Activated CD4-positive, alpha-beta T cell treated with anti-CD3 and anti-CD28 coated beads, Interleukin-2, amount 50 U/mL, for 4 hours (primary cell): ENCODE data around the gene AHSG.
A peak's percentile ranks its signal among the peaks of the same experiment; 100 is the strongest.

ENCODE experiments used
- DNase-seq, 2 experiments: peaks; one replicate each; pipeline ENCODE4 v3.0.0-alpha.2; 2020

AHSG gene

DNA sequence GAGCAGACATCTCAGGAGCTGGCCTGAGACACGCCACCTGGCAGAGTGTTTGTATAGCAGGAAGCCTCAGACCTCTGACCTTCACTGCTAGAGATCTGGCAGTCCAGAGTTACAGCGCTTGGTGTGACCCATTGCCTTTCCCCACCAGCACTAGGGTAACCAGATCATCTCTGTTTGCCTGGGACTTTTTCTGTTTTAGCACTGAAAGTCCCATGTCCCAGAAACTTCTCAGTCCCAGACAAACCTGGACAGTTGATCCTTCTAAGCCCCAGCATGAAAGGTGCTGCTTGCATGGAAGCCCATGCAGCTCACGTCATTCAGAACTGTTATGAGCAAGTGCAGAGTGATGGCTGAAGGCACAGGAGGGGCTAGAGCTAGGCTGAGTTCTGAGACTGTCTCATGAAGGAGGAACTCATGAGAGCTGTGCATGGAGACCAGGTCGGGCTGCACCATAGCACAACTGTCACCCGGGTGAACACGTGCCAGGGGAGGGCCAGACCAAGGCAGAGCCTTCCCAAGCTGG, 18.2 kb upstream of the AHSG start:
- DNase-seq: no peak

DNA sequence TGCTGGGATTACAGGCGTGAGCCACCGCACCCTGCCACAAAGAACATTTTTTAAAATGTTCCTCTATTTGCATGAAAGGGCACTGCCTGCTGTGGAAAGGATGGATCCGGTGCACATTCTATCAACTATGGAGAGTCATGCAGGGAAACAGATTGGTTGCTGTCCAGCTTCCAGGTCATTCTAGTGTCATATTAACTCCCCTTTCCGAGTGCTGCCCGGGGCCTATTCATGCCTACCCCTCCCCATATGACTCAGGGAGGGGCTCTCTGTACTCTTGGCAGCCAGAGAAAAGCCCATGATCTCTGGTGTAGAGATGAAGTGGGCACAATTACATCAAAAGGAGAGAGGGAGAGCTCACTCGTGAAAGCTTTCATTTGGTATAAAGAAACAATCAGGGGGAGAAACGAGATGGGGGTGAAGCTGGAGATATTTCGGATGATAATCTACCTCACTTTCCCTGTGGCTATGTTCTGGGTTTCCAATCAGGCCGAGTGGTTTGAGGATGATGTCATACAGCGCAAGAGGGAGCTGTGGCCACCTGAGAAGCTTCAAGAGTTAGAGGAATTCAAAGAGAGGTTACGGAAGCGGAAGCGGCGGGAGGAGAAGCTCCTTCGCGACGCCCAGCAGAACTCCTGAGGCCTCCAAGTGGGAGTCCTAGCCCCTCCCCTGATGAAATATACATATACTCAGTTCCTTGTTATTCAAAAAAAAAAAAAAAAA, 16.1 kb upstream of the AHSG start:
- no peak for DNase-seq

DNA sequence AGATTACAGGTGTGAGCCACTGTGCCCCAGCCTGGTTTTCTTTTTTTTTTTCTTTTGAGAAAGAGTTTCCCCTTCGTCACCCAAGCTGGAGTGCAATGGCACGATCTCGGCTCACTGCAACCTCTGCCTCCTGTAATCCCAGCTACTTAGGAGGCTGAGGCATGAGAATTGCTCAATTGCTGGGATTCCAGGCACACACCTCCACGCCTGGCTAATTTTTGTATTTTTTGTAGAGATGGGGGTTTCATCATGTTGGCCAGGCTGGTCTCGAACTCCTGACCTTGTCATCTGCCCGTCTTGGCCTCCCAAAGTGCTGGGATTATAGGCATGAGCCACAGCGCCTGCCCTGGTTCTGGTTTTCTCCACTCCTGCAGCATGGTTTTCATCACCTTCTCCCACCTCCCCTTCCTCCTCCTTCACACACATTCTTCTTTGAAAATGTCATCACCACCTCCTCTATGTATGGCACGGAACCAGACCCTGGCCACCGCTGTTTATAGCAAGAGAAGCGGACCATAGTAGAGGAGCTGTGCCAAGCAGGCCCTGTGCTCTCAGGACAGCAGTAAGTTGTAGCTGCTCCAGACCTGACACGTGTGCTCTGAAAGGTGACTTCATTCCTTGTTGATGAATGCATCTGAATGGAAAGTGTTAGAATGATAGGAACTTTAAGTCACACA, 14.6 kb upstream of the AHSG start:
- DNase-seq: no peak

DNA sequence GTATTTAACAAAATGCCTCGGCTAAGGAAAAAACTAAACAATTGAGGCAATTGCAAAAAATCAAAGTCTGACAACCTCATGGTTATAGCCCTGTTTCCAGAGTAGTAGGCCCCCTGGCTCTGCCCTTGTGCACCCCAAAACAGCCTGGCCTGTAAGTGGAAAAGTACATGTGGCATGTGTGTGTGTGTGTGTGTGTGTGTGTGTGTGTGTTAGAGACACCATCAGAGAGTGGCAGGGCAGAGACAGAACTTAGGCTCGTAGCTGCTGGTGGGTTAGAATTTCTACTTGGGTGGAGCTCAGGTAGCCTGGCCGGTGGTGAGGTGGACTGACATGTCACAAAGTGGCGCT, 14.1 kb upstream of the AHSG start:
- no peak for DNase-seq

DNA sequence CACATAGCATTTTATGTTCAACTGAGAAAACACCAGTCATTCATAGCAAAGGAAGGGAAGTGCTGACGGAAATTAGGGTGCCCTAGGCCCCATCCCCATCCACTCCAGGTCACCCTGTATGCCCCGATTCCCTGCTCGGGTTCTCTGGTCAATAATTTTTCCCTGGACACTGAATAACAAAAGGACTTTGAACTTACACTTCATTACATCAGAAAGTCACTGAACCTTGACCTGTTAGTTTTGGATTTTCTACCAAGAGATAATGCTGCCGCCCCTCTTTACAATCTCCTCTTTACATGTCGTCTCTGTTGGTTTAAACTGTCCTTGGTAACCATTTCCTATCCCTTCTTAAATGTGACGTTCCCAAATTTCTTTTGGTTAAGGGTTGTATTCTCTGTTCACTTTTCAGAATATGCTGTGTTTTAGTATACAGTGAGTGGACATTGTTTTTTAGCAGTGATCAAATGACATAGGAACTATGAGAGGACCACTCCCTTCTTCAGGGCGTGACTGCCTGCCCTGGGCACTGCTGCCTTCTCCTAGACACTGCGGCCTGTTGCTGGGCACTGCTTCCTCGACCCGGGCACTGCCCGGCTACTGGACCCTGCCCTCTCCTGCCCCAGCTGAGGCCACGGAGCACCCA, 13.6 kb upstream of the AHSG start:
- no peak for DNase-seq

DNA sequence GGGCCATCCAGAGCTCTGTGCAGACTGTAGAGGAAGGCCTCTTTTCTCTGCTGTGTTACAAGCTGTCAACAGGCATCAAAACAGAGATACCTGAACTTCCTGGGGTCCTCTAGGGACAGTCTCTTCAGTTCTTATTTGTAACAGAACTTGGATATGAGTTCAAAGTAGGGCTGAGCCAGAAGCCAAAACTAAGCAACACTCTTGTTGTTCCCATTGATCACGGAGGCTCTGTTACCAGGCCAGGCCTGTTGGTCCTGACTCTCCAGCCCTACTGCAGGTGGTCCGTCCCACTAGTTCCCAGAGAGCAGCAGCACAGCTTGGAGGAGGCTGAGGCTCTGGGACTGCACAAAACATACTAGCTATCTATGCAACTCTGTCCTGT, 13.1 kb upstream of the AHSG start:
- DNase-seq: no peak

DNA sequence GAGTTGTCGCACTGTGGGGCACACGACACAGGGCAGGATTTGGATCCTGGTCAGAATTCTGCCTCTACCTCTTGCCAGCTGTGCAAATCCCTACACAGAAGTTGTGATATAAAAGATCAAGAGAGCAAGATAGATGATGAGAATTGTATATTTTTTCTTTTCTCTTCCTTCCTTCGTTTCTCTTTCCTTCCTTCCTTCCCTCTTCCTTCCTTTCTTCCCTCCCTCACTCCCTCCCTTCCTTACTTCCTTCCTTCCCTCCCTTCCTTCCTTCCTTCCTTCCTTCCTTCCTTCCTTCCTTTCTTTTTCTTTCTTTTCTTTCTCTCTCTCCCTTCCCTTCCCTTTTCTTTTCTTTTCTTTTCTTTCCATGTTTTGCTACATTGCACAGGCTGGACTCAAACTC, 12.0 kb upstream of the AHSG start:
- no peak for DNase-seq

DNA sequence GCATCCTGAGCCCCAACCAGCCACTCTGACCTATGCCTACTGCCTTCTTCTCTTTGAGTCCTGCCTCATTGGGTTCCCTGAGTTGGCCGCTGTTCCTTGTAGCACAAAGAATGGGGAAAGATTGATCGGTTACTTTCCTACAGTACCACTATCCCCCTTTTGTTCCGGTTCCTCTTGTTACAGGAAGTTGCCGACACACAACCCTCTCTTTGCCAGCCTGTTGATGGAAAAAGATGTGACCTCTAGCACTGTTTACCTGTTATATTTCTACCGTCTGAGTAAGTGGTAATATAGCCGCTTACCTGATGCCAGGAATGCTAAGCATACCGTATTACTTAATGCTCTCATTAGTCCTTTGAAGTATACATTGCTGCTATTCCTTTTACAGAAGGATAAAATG, 9.7 kb upstream of the AHSG start:
- DNase-seq: no peak

DNA sequence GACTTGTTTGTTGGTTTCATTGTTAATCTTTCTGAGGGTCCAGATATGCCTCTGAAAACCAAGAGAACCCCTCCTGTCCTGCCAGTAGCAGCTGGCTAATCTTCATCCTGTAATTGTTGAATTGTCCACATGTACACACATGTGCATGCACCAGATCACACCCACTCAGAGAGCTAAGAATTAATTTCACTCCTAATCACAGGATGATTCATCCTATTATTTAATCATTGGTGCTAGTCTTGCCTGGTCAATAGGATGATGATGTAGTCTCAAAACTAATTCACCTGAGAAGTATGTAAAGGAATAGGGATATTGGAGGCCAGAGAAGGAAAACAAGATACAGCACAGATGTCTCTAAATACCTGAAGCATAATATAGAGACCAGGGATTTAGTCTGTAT, 7.8 kb upstream of the AHSG start:
- no peak for DNase-seq

DNA sequence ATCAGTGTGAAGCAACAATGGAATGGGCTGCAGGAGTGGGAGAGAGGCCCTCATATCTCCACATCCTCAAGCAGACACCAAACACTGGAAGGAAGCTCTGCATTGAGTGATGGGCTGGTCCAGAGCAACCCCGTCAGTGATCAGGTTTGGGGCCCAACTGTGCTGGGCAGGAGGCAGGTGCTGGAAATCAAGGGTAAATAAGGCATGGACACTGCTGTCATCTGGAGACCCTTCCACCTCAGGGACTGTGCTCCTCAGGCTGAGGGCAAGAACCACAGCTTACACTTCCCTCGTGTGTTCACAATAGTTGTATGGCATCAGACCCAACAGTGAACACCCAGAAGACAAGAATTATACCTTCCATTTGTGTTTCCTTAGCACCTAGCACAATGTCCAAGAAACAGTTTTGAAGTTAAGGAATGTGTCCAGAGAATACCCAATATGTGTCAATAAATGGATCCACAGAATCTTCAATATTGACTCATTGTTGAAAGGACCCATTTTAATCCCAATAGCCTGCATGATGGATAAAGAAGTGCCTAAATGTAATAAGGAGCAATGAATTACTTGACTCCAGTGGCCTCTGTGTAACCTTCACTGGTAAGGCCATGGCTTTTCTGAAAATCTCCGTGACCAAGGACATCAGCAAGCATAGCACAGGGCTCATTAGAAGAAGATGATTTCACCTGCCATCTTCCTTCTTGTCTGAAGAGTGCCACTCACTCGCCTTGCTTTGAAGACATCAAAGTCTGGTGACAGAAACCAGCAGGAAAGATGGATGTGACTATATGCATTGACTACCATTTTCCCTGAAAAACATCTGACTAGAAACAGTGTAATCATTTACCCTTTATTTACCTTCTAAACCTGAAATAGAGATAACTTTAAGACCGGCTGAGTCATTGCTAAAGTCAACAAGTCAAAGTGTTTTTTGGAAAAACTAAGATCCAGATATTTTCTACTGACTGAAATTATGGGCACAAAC, 7.0 kb upstream of the AHSG start:
- DNase-seq: no peak

DNA sequence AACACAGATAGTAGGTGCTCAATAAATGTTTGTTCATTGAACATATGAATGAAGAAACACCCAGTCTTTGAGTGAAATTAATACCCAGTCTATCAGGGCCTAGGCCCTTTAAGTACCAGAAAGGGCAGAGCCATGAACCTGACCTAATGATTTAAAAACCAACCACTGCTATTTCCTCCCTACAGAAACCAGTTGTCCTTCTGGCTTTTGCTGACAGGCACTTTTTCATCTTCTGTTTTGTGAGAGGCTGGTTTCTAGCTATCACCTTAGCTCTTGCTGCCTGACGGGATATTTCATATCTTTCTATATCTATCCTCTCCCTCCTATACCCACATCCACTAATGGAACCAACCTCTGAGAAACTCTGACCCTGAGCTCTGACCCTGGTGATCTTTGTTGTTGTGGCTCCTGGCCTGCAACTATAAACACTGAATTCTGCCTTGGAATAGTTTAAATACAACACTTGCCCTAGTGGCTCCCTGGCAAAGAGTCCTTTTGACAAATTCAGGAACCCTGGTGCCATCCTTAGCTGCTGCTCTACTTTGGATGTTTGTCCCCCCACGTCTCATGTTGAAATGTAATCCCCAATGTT, 4.1 kb upstream of the AHSG start:
- DNase-seq: no peak

DNA sequence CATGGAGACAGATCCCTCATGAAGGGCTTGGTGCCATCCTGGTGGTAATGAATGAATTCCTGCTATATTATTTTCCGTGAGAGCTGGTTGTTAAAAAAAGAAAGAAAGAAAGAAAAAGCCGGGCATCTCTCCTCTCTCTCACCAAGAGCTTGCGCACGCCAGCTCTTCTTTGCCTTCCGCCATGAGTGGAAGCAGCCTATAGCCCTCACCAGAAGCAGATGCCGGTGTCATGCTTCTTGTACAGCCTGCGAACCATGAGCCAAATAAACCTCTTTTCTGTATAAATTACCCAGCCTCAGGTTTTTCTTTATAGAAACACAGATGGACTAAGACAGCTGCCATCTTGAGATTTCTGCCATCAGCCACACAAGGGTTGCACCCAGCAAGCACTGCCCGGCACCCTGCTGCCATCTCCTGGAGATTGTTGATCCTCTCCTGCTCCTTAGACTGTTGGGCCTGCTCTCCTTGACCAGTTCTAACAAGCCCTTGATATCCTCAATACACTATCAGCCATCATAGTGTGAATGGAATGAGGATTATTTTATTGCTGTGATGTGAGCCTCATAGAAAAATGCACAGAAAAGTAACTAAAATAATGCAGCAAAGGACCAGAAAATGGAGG, 3.5 kb upstream of the AHSG start:
- DNase-seq: no peak

DNA sequence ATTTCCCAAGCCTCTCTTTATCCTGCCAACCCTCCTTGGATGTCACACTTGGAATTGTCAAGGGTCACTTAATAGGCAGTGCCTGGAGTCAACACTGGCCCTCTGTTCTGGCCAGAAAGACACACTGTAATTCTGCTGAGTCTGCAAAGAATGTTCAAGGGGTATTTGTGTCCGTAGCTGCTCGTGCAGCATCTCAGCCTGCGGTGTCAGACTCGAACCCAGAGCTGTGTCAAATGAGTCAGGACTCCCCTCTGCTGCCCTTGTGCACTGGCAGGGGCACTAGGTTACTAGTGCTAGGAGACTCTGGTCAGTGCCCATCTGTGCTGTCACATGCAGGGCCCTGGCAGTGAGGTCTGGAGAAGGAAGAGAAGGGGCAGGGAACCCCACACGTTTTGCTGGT, 795 bp upstream of the AHSG start:
- DNase-seq: no peak

DNA sequence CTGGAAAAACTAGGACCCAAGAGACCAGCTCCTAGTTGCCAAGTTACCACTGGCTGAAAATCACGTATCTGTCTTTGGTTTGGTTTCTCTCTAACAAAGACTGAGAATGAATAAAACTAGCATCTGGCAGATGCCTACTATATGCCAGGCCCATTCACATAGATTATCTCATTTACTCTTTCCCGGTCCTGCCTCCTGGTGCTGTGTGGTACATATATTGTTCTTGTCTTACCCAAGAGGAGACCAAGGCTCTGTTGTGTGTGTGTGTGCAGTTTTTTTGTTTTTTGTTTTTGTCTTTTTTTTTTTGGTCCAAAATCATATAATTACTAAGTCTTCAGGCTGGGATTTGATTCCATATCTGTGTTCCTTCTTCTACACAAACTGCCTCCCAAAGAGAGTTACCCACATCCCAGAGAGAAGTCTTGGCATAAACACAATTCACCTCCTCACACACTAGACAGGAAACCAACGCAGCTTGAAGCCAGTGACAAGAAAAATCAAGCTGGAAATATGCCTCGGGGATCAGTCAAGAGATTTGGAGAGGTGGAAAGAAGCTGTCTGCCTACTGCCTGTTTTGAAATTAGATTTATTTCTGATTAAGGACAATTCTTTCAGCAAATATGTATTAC, 891 bp downstream of the AHSG start:
- no peak for DNase-seq

DNA sequence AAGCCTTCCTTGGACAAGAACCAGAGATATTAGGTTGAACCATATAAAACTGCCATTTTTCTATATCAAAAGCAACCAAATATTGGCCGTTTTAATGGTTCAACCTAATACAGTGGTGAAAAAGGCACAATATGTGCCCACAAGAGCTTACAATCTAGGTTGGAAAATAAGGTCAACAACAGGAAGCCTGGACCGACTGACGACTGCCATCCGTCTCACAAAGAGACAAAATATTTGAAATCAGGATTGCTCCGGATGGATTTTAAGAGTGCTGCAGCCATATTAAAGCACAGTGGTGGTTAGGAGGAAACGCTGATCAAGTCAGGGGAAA, 1.4 kb downstream of the AHSG start:
- DNase-seq: no peak

DNA sequence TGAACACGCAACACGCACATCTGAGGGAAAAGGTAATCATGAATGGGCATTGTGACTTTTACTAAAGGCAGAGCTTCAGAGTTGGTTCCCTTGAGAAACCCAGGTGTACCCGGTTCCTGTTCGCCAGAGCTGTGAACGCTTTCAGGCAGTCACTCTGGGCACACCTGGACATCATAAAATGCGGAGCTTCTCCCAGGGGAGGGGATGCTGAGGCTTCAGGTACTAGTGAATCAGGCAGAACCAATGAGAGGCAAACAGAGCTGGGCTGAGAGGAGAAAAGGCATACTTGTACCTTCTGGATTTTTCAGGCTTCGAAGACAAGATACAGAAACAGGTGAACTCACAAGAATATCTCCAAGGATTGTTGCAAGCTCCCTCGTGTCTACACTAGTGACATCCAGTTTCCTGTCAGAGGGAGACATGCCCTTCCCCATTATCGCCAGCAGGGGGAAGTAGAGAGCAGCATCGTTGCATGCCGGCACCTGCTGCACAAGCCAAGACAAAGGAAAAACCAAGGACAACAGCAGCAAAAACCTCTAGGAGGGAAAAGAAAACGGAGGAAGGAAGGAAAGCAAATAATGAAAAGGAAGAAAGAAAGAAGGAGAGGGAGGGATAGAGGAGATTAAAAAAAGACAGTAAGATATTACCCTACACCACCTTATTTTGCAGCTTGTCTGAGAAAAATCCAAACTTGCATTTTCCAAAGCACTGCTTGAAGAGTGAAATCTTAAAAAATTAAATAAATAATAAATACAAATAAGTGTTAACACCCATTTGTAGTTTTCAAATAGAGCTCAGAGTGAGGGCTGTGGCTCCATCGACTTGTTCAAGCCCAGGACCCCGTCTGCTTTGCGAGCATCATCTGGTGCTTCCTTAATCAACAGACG, 2.0 kb downstream of the AHSG start:
- DNase-seq: peak; percentile 67 to 71

DNA sequence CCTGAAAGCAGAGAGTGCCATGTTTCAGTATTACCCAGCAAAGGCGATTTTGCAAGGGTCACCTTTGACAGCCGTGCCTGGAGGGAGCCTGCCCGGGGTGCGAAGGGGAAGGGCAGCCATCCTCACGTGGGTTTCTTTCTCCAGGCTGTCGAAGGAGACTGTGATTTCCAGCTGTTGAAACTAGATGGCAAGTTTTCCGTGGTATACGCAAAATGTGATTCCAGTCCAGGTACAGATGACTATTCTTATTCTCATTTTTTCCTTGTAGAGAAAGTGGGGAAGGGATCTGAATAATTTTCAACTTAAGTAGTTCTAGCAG, 3.4 kb downstream of the AHSG start:
- no peak for DNase-seq

DNA sequence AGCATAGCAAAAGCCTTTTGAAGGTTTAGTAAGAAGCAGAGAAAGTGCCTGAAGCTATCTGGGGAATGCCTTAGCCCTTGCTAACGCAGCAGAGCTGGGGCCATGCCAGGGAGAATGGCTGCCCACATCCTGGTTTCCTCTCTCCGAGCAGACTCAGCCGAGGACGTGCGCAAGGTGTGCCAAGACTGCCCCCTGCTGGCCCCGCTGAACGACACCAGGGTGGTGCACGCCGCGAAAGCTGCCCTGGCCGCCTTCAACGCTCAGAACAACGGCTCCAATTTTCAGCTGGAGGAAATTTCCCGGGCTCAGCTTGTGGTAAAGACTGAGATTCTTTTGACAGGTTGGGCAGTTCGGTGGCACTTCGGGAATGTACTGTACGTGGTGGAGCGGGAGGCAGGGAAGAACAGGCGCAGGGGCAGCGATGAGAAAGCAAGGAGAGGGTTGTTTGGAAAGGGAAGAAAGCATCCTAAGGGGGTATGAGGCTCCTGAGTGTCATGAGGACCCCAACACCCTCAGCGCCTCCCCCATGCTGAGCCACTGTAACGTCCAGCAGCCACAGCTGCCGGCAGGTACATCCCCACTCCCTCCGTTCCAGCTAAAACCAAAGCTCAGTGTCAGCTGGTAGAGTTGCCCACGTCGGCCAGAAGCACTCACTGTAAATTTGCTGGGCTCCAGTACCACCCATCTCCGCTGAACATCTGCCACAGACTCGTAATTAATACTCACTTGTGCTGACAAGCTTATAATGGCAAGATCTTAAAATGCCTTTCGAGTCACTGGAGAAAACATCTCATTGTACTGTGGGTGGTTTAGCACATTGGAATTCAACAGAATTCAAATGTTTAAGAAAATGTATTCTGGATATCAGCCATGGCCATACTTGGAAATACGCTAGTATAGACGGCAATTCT, 4.4 kb downstream of the AHSG start:
- DNase-seq: peak; percentile 77 to 79

DNA sequence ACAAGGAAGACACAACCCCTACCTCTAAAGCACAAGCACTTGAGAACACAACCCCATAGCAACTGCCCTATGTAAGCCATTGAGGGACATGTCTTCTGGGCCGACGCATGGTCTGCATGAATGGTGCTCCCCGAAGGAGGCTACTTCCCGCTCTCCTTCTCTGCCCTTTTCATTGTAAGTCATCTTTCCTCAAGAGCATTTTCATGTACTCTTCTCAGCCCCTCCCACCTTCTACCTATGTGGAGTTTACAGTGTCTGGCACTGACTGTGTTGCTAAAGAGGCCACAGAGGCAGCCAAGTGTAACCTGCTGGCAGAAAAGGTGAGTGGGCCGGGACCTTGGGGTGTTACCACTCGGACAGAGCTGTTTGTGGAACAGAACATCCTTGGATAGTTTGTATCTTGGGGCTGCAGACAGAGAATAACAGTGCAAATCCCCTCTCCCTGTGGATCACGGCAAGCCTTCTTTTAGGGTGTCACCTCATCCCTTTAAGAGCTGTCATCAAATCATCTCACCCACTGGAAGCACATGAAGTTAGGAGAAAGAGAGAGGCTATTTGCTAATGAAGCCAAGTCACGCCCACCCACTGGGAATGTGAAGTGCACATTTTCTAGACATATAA, 5.6 kb downstream of the AHSG start:
- no peak for DNase-seq
